ENCODE data around the gene ST6GAL1.
"Not testable (repeated sequence)": the region's sequence is repeated elsewhere in the genome, so short reads cannot be mapped to it uniquely, and the experiment has no call there.

Gene ST6GAL1

DNA sequence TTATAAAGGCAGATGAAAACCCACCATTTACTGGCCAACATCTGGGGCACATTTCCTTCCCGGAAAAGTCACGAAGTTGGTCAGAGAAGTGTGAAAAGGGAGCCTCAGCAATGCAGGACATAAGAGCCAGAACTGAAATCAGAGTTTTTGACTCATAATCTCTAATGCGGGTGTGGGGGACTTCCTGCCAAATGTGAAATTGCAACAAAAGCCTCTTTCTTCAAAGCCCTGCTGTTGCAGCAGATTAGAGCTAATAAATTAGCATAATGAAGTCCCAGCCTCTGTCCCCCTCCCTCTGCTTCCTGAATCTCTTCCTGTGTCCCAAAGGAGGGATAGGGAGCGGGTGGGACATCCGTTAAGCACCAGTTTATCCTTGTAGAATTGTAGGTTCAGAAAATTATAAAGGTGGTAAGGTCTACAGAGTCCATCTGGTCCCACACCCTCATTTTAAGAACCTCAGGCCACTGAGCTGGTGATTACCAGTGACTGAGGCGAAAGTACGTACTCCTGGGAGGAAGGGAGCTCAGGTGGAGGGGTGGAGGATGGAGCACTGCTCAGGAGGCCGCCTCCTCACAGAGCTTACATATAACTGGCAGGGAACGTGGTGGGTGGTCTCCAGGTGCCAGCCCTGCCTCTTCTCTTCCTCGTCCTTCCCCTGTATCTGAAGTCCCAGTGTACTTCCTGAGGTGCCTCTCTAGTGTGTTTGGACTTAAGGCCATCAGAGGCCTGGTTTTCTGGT, 35.0 kb downstream of the ST6GAL1 start:
- ATAC-seq (ENCODE audit: insufficient read depth, low read depth) = no peak
- no peak for DNase-seq
- no peaks in the 10 kb centered on the region for H3K9me3 ChIP-seq (ENCODE audit: insufficient read depth, low read length, severe bottlenecking)
- H3K27me3 ChIP-seq (ENCODE audit: insufficient read depth, low read length, poor library complexity) = no peaks in the 10 kb centered on the region
- no peaks in the 10 kb centered on the region for H3K79me2 ChIP-seq (ENCODE audit: insufficient read depth, low read length)
- H3K9ac ChIP-seq (ENCODE audit: low read depth, low read length) = no peak overlapping the region
- no peak overlapping the region for H3K27ac ChIP-seq (ENCODE audit: low read length)
- H3K4me2 ChIP-seq (ENCODE audit: insufficient read depth, low read length) = no peak overlapping the region
- TF ChIP-seq, protein P1, sequence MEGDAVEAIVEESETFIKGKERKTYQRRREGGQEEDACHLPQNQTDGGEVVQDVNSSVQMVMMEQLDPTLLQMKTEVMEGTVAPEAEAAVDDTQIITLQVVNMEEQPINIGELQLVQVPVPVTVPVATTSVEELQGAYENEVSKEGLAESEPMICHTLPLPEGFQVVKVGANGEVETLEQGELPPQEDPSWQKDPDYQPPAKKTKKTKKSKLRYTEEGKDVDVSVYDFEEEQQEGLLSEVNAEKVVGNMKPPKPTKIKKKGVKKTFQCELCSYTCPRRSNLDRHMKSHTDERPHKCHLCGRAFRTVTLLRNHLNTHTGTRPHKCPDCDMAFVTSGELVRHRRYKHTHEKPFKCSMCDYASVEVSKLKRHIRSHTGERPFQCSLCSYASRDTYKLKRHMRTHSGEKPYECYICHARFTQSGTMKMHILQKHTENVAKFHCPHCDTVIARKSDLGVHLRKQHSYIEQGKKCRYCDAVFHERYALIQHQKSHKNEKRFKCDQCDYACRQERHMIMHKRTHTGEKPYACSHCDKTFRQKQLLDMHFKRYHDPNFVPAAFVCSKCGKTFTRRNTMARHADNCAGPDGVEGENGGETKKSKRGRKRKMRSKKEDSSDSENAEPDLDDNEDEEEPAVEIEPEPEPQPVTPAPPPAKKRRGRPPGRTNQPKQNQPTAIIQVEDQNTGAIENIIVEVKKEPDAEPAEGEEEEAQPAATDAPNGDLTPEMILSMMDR (IDR thresholded peaks at IDR 0.05; ENCODE audit: borderline replicate concordance, extremely low read depth, low read length, poor library complexity, severe bottlenecking) = no peak
- TF ChIP-seq EZH2 (IDR thresholded peaks at IDR 0.05; ENCODE audit: borderline replicate concordance, low read depth, low read length, severe bottlenecking) = no peak
- no peaks in the 10 kb centered on the region for H4K20me1 ChIP-seq (ENCODE audit: insufficient read depth, low read length)
- H3K36me3 ChIP-seq (ENCODE audit: insufficient read depth, low read length) = no peaks in the 10 kb centered on the region
- no peaks in the 10 kb centered on the region for H3K4me1 ChIP-seq (ENCODE audit: insufficient read depth, low read length)
- no peak overlapping the region for H3K4me3 ChIP-seq (ENCODE audit: low read depth in 1 of 2, low read length in 2 of 2)
- H2AFZ ChIP-seq (ENCODE audit: low read depth, low read length) = no peak overlapping the region

DNA sequence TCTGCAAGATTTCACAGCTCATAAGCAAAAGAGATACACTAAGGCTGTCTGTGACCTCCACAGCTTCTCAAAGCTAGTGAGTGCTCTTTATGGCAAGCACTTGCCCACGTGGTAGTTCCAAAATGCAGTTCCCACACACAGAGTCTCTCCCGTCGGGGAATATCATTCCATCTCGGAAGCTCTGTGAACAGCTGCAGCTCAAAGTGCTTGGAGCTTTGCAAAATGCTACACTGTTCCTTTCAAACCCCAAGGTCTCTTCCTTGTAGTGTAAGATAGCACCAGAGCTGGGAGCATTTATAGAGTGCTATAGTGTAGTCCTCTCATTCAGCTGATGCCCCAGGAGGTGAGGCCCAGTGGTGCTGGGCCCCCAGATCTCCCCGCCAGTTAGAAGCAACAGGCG, 36.1 kb downstream of the ST6GAL1 start:
- no peaks in the 10 kb centered on the region for H3K9me3 ChIP-seq (ENCODE audit: insufficient read depth, low read length, severe bottlenecking)
- no peaks in the 10 kb centered on the region for H3K79me2 ChIP-seq (ENCODE audit: insufficient read depth, low read length)
- TF ChIP-seq, protein P1 (IDR thresholded peaks at IDR 0.05; ENCODE audit: borderline replicate concordance, extremely low read depth, low read length, poor library complexity, severe bottlenecking) = no peak
- TF ChIP-seq EZH2 (IDR thresholded peaks at IDR 0.05; ENCODE audit: borderline replicate concordance, low read depth, low read length, severe bottlenecking) = no peak
- ATAC-seq (ENCODE audit: insufficient read depth, low read depth) (no peak), DNase-seq (no peak)
- H3K4me3 ChIP-seq (ENCODE audit: low read depth in 1 of 2, low read length in 2 of 2) = no peak overlapping the region
- H3K36me3 ChIP-seq (ENCODE audit: insufficient read depth, low read length) = no peaks in the 10 kb centered on the region
- H4K20me1 ChIP-seq (ENCODE audit: insufficient read depth, low read length) = no peaks in the 10 kb centered on the region
- H3K4me2 ChIP-seq (ENCODE audit: insufficient read depth, low read length) = no peak overlapping the region
- no peaks in the 10 kb centered on the region for H3K27me3 ChIP-seq (ENCODE audit: insufficient read depth, low read length, poor library complexity)
- no peak overlapping the region for H2AFZ ChIP-seq (ENCODE audit: low read depth, low read length)
- H3K4me1 ChIP-seq (ENCODE audit: insufficient read depth, low read length) = no peaks in the 10 kb centered on the region
- no peak overlapping the region for H3K9ac ChIP-seq (ENCODE audit: low read depth, low read length)
- no peak overlapping the region for H3K27ac ChIP-seq (ENCODE audit: low read length)

DNA sequence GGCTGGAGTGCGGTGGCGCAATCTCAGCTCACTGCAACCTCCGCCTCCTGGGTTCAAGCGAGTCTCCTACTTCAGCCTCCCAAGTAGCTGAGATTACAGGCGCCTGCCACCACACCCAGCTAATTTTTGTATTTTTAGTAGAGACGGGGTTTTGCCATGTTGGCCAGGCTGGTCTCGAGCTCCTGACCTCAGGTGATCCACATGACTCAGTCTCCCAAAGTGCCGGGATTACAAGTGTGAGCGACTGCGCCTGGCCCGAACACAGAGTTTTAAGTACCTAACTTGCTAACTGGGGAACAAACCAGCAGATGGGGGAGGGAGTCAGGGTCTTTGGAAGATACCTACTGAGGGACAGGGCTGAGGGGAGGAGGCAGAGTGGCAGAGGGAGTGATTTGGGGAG, 36.9 kb downstream of the ST6GAL1 start:
- H3K79me2 ChIP-seq (ENCODE audit: insufficient read depth, low read length); H3K27me3 ChIP-seq (ENCODE audit: insufficient read depth, low read length, poor library complexity); H3K4me1 ChIP-seq (ENCODE audit: insufficient read depth, low read length); H3K4me2 ChIP-seq (ENCODE audit: insufficient read depth, low read length); H3K4me3 ChIP-seq (ENCODE audit: low read depth in 1 of 2, low read length in 2 of 2); H3K9me3 ChIP-seq (ENCODE audit: insufficient read depth, low read length, severe bottlenecking); H4K20me1 ChIP-seq (ENCODE audit: insufficient read depth, low read length); H3K27ac ChIP-seq (ENCODE audit: low read length); DNase-seq; ATAC-seq (ENCODE audit: insufficient read depth, low read depth); H3K9ac ChIP-seq (ENCODE audit: low read depth, low read length); H2AFZ ChIP-seq (ENCODE audit: low read depth, low read length); H3K36me3 ChIP-seq (ENCODE audit: insufficient read depth, low read length): not testable (repeated sequence)

DNA sequence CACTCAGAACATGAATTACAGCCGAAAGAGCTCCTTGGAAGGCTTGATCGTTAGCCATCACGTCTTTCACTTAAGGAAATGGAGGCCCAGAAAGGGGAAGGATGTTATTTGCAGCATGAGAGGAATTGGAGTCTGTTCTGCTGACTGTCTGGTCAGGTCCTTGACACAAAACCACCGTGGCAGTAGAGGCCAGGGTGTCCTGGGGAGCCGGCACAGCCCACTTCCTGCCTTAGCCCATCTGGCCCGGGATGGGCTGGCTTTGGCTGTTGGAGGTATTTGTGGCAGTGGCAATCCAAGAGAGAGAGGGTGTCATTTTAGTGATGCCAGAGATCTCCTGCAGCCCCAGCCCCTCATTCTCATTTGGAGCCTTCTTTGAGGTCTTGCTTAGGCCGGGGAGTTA, 37.4 kb downstream of the ST6GAL1 start:
- H3K9ac ChIP-seq (ENCODE audit: low read depth, low read length) = no peak overlapping the region
- no peak for TF ChIP-seq EZH2 (IDR thresholded peaks at IDR 0.05; ENCODE audit: borderline replicate concordance, low read depth, low read length, severe bottlenecking)
- TF ChIP-seq, protein P1 (IDR thresholded peaks at IDR 0.05; ENCODE audit: borderline replicate concordance, extremely low read depth, low read length, poor library complexity, severe bottlenecking) = no peak
- H3K79me2 ChIP-seq (ENCODE audit: insufficient read depth, low read length) = no peaks in the 10 kb centered on the region
- H3K4me3 ChIP-seq (ENCODE audit: low read depth in 1 of 2, low read length in 2 of 2) = no peak overlapping the region
- H4K20me1 ChIP-seq (ENCODE audit: insufficient read depth, low read length) = no peaks in the 10 kb centered on the region
- no peak overlapping the region for H3K27ac ChIP-seq (ENCODE audit: low read length)
- no peak overlapping the region for H3K4me2 ChIP-seq (ENCODE audit: insufficient read depth, low read length)
- DNase-seq = no peak
- H2AFZ ChIP-seq (ENCODE audit: low read depth, low read length) = no peak overlapping the region
- H3K27me3 ChIP-seq (ENCODE audit: insufficient read depth, low read length, poor library complexity) = no peaks in the 10 kb centered on the region
- H3K9me3 ChIP-seq (ENCODE audit: insufficient read depth, low read length, severe bottlenecking) = no peaks in the 10 kb centered on the region
- no peaks in the 10 kb centered on the region for H3K4me1 ChIP-seq (ENCODE audit: insufficient read depth, low read length)
- H3K36me3 ChIP-seq (ENCODE audit: insufficient read depth, low read length) = no peaks in the 10 kb centered on the region
- ATAC-seq (ENCODE audit: insufficient read depth, low read depth) = no peak

All from DND-41 (cell line).